H1 (cell line): Measurements from ENCODE around the gene CARD11.

ENCODE experiments used
- CTCF ChIP-seq, 3 experiments: IDR thresholded peaks; 1 replicate in 2 of 3; 2 replicates in 1 of 3; pipeline versions ENCODE4 v1.5.1 to v1.6.1; 2011; ENCODE audit warnings: low read length in 3 of 3, mild to moderate bottlenecking in 3 of 3, inconsistent platforms in 2 of 3, low read depth in 1 of 3, moderate library complexity in 1 of 3; ENCODE audit not compliant: insufficient read depth in 1 of 3; ENCODE audit errors: control extremely low read depth in 1 of 3
- FOSL1 ChIP-seq: IDR thresholded peaks from 2 replicates; pipeline ENCODE4 v1.6.1; 2011; ENCODE audit warnings: mild to moderate bottlenecking, low read depth, low read length, moderate library complexity; ENCODE audit not compliant: insufficient read depth
- KDM1A ChIP-seq: fragments of 200-600, 300-600 bp; sonication (generic); IDR thresholded peaks from 2 replicates; pipeline ENCODE4 v1.7.1; 2016; ENCODE audit warnings: mild to moderate bottlenecking, low read length, borderline replicate concordance
- POLR2A ChIP-seq, 2 experiments: IDR thresholded peaks; 1 replicate in 1 of 2; 2 replicates in 1 of 2; pipeline ENCODE4 v1.6.1; 2011; ENCODE audit warnings: low read depth in 2 of 2, low read length in 2 of 2, mild to moderate bottlenecking in 2 of 2; ENCODE audit errors: control extremely low read depth in 1 of 2
- TAF7 ChIP-seq: optimal IDR thresholded peaks from 2 replicates; pipeline ENCODE3; 2011; ENCODE audit warnings: low read depth, mild to moderate bottlenecking, inconsistent platforms, low read length, moderate library complexity, borderline replicate concordance

- no peak for TF ChIP-seq FOSL1
- TF ChIP-seq POLR2A (IDR thresholded peaks at IDR 0.05; ENCODE audit: control extremely low read depth in 1 of 2, low read depth in 2 of 2, low read length in 2 of 2), result no peak
- TF ChIP-seq TAF7, result no peak
- TF ChIP-seq CTCF (IDR thresholded peaks at IDR 0.05; ENCODE audit: control extremely low read depth in 1 of 3, insufficient read depth in 1 of 3, low read depth in 1 of 3, low read length in 3 of 3), result no peak
- no peak for TF ChIP-seq KDM1A
Observed at GRCh38 chr7:2923291-2923781, 120.3 kb downstream of the CARD11 start.
